GM12872 (cell line): ENCODE data around the gene PIM3.

Experiments
- TF ChIP-seq, protein P1 (sequence below): IDR thresholded peaks from 3 replicates; pipeline ENCODE4 v1.5.1; 2011; ENCODE audit warnings: low read depth, mild to moderate bottlenecking, low read length, moderate library complexity; ENCODE audit not compliant: insufficient read depth

The PIM3 gene

GRCh38 chr22:49970528-49971231 is 10.1 kb downstream of the PIM3 start:
- TF ChIP-seq, protein P1, sequence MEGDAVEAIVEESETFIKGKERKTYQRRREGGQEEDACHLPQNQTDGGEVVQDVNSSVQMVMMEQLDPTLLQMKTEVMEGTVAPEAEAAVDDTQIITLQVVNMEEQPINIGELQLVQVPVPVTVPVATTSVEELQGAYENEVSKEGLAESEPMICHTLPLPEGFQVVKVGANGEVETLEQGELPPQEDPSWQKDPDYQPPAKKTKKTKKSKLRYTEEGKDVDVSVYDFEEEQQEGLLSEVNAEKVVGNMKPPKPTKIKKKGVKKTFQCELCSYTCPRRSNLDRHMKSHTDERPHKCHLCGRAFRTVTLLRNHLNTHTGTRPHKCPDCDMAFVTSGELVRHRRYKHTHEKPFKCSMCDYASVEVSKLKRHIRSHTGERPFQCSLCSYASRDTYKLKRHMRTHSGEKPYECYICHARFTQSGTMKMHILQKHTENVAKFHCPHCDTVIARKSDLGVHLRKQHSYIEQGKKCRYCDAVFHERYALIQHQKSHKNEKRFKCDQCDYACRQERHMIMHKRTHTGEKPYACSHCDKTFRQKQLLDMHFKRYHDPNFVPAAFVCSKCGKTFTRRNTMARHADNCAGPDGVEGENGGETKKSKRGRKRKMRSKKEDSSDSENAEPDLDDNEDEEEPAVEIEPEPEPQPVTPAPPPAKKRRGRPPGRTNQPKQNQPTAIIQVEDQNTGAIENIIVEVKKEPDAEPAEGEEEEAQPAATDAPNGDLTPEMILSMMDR: no peak

- TF ChIP-seq, protein P1: no peak
These were observed 10.9 kb downstream of the PIM3 start for GRCh38 chr22:49971232-49972162.

GRCh38 chr22:49972163-49973017 is 11.8 kb downstream of the PIM3 start:
- TF ChIP-seq, protein P1: no peak

- TF ChIP-seq, protein P1: no peak
These were observed 12.7 kb downstream of the PIM3 start for GRCh38 chr22:49973018-49973961.

GRCh38 chr22:49975543-49976389 is 15.2 kb downstream of the PIM3 start:
- TF ChIP-seq, protein P1: no peak
